GM12874 (cell line): Measurements from ENCODE around the gene ULK1.
A peak's percentile ranks its signal among the peaks of the same experiment; 100 is the strongest.

Experiments used
- CTCF ChIP-seq: IDR thresholded peaks from 2 replicates; pipeline ENCODE4 v1.5.1; 2011; ENCODE audit warnings: low read depth, mild to moderate bottlenecking, control low read depth, low read length, moderate library complexity; ENCODE audit not compliant: insufficient read depth

The ULK1 gene

GRCh38 chr12:131894313-131894860, at the start of gene ULK1:
Gene ULK1, plus strand, starts transcription at chr12:131894622. Its CDS starts 380 bp downstream, at chr12:131895002.
- no peak for TF ChIP-seq CTCF

- no peak for TF ChIP-seq CTCF
Measured at GRCh38 chr12:131844656-131845055, 49.8 kb upstream of the ULK1 start.

GRCh38 chr12:131845121-131845520, 49.3 kb upstream of the ULK1 start:
- no peak for TF ChIP-seq CTCF

GRCh38 chr12:131847456-131847855, 47.0 kb upstream of the ULK1 start:
- TF ChIP-seq CTCF = no peak

GRCh38 chr12:131848753-131849152, 45.7 kb upstream of the ULK1 start:
- TF ChIP-seq CTCF = no peak

GRCh38 chr12:131849700-131850553, 44.5 kb upstream of the ULK1 start:
- TF ChIP-seq CTCF = no peak

GRCh38 chr12:131850856-131851559, 43.4 kb upstream of the ULK1 start:
- peak; percentile 56 for TF ChIP-seq CTCF
